Endothelial cell (in vitro differentiated cells): ENCODE measurements around the gene NCBP3. TPM values are rescaled to one million over a fixed set of nuclear protein-coding genes. Genes with fewer than 3 reads are reported as not detected.

Source experiments
- DNase-seq: peaks from one replicate; pipeline ENCODE4 v3.0.0; 2021; ENCODE audit warnings: low spot score
- H3K27ac Mint-ChIP-seq: one replicate; pipeline ENCODE4 v1.8.0; 2021; ENCODE audit warnings: mixed read lengths, inconsistent platforms; ENCODE audit not compliant: unreplicated experiment
- H3K27me3 Mint-ChIP-seq: one replicate; pipeline ENCODE4 v1.8.0; 2021; ENCODE audit warnings: mild to moderate bottlenecking, moderate library complexity, mixed read lengths, inconsistent platforms; ENCODE audit not compliant: unreplicated experiment
- H3K36me3 Mint-ChIP-seq: one replicate; pipeline ENCODE4 v1.8.0; 2021; ENCODE audit warnings: mild to moderate bottlenecking, low read depth, mixed read lengths, inconsistent platforms; ENCODE audit not compliant: unreplicated experiment
- H3K4me1 Mint-ChIP-seq: one replicate; pipeline ENCODE4 v1.8.0; 2021; ENCODE audit warnings: mild to moderate bottlenecking, mixed read lengths, inconsistent platforms; ENCODE audit not compliant: unreplicated experiment
- H3K4me3 Mint-ChIP-seq: one replicate; pipeline ENCODE4 v1.8.0; 2021; ENCODE audit warnings: mild to moderate bottlenecking, mixed read lengths, inconsistent platforms; ENCODE audit not compliant: unreplicated experiment
- H3K9me3 Mint-ChIP-seq: one replicate; pipeline ENCODE4 v1.8.0; 2021; ENCODE audit warnings: mixed read lengths, inconsistent platforms; ENCODE audit not compliant: unreplicated experiment
- CTCF ChIP-seq: fragments of 200-600 bp; sonication (generic); IDR thresholded peaks from one replicate; pipeline ENCODE4 v1.5.0; 2021; ENCODE audit warnings: antibody characterized with exemption; ENCODE audit not compliant: unreplicated experiment
- total RNA-seq: library from RNA; stranded (reverse); fragmentation: NEBNext Ultra II Directional; extraction: Animal tissue kit (Norgen Biotek cat#: 25700); gene quantifications from one replicate; pipeline ENCODE4 v1.2.1, GENCODE V29; 2021; ENCODE audit not compliant: unreplicated experiment

Gene NCBP3
- total RNA-seq, 1 donor from 2014 or later = 84.4 TPM

- peaks cover 16% of the 10 kb centered on the region for H3K36me3 Mint-ChIP-seq
- H3K9me3 Mint-ChIP-seq = no peaks in the 10 kb centered on the region
- H3K27me3 Mint-ChIP-seq = peaks cover 1% of the 10 kb centered on the region
- no peak for TF ChIP-seq CTCF
- H3K4me1 Mint-ChIP-seq = no peaks in the 10 kb centered on the region
- H3K4me3 Mint-ChIP-seq = no peak overlapping the region
- DNase-seq = no peak
- H3K27ac Mint-ChIP-seq = no peak overlapping the region
Observed at GRCh38 chr17:3798273-3799180, 47.5 kb downstream of the NCBP3 start.

GRCh38 chr17:3796822-3797170, 49.2 kb downstream of the NCBP3 start:
- no peak overlapping the region for H3K27ac Mint-ChIP-seq
- peaks cover 8% of the 10 kb centered on the region for H3K36me3 Mint-ChIP-seq
- H3K27me3 Mint-ChIP-seq = peaks cover 1% of the 10 kb centered on the region
- no peak for DNase-seq
- H3K9me3 Mint-ChIP-seq = no peaks in the 10 kb centered on the region
- no peak overlapping the region for H3K4me3 Mint-ChIP-seq
- H3K4me1 Mint-ChIP-seq = no peaks in the 10 kb centered on the region
- no peak for TF ChIP-seq CTCF

GRCh38 chr17:3796110-3796821, 49.8 kb downstream of the NCBP3 start:
- TF ChIP-seq CTCF = no peak
- no peak overlapping the region for H3K27ac Mint-ChIP-seq
- peaks cover 1% of the 10 kb centered on the region for H3K27me3 Mint-ChIP-seq

GRCh38 chr17:3795390-3796102, 50.5 kb downstream of the NCBP3 start:
- peaks cover 1% of the 10 kb centered on the region for H3K27me3 Mint-ChIP-seq
- no peaks in the 10 kb centered on the region for H3K4me1 Mint-ChIP-seq
- no peaks in the 10 kb centered on the region for H3K9me3 Mint-ChIP-seq
- H3K27ac Mint-ChIP-seq = no peak overlapping the region
- DNase-seq = no peak
- peaks cover 8% of the 10 kb centered on the region for H3K36me3 Mint-ChIP-seq
- TF ChIP-seq CTCF = no peak
- H3K4me3 Mint-ChIP-seq = no peak overlapping the region

More at GRCh38 chr17:3796110-3796821, 49.8 kb downstream of the NCBP3 start:
- no peaks in the 10 kb centered on the region for H3K4me1 Mint-ChIP-seq
- peaks cover 8% of the 10 kb centered on the region for H3K36me3 Mint-ChIP-seq
- H3K4me3 Mint-ChIP-seq = no peak overlapping the region
- DNase-seq = no peak
- no peaks in the 10 kb centered on the region for H3K9me3 Mint-ChIP-seq
